OCI-LY3 (cell line): ENCODE measurements around the gene DEPDC5.

Experiments
- H2AFZ ChIP-seq: fragments of 200-600, 300-600 bp; shearing (Covaris generic); 2 replicates; pipeline ENCODE4 v1.6.0; 2014; ENCODE audit warnings: antibody characterized with exemption, low read depth, low read length
- H3K27ac ChIP-seq: fragments of 200-600, 300-600 bp; sonication (generic); 2 replicates; pipeline ENCODE4 v1.5.1; 2014; ENCODE audit warnings: mild to moderate bottlenecking, low read length, moderate library complexity, mixed read lengths
- H3K27me3 ChIP-seq: fragments of 200-600, 300-600 bp; sonication (generic); 2 replicates; pipeline ENCODE4 v1.6.1; 2014; ENCODE audit warnings: low read depth, low read length, mixed read lengths
- H3K36me3 ChIP-seq: fragments of 200-600, 300-600 bp; sonication (generic); replicated peaks from 2 replicates; pipeline ENCODE3; 2014; ENCODE audit warnings: low read depth, low read length, mixed read lengths
- H3K4me1 ChIP-seq: fragments of 300-600, 200-600 bp; sonication (generic); 2 replicates; pipeline ENCODE4 v1.6.1; 2014; ENCODE audit warnings: low read length, mixed read lengths
- H3K4me2 ChIP-seq: fragments of 200-600, 300-600 bp; sonication (generic); 2 replicates; pipeline ENCODE4 v1.6.1; 2014; ENCODE audit warnings: low read length, mixed read lengths
- H3K4me3 ChIP-seq: fragments of 300-600, 200-600 bp; sonication (generic); 2 replicates; pipeline ENCODE4 v1.5.1; 2014; ENCODE audit warnings: antibody characterized with exemption, mild to moderate bottlenecking, low read length, moderate library complexity
- H3K79me2 ChIP-seq: fragments of 300-600, 200-600 bp; shearing (Covaris generic); 2 replicates; pipeline ENCODE4 v1.6.1; 2014; ENCODE audit warnings: mild to moderate bottlenecking, low read length, mixed read lengths
- H3K9ac ChIP-seq: fragments of 300-600, 200-600 bp; shearing (Covaris generic); 2 replicates; pipeline ENCODE4 v1.6.0; 2014; ENCODE audit warnings: mild to moderate bottlenecking, low read length, moderate library complexity
- H3K9me3 ChIP-seq: fragments of 200-600, 300-600 bp; shearing (Covaris generic); 2 replicates; pipeline ENCODE4 v1.6.1; 2014; ENCODE audit warnings: low read length, mixed read lengths; ENCODE audit not compliant: insufficient read depth
- H4K20me1 ChIP-seq: fragments of 200-600, 300-600 bp; sonication (generic); 2 replicates; pipeline ENCODE4 v1.6.1; 2016; ENCODE audit warnings: low read length, mixed read lengths; ENCODE audit not compliant: insufficient read depth
- CTCF ChIP-seq: fragments of 200-600, 300-600 bp; sonication (generic); IDR thresholded peaks from 2 replicates; pipeline ENCODE4 v1.5.1; 2014; ENCODE audit warnings: antibody characterized with exemption, low read length, low read depth
- EZH2phosphoT487 ChIP-seq: fragments of 200-600 bp; shearing (Covaris generic); IDR thresholded peaks from 2 replicates; pipeline ENCODE4 v1.6.1; 2018; ENCODE audit warnings: antibody characterized with exemption, mixed run types, low read depth

The DEPDC5 gene

GRCh38 chr22:31870890-31871289, 117.1 kb downstream of the DEPDC5 start:
- Histone ChIP-seq H3K27ac (0 out of 2 replicates have a peak overlapping the region, but pooled peaks have one; percentile 31), H3K9me3 (no peaks in the 10 kb centered on the region), H4K20me1 (no peaks in the 10 kb centered on the region), H3K27me3 (no peaks in the 10 kb centered on the region), H3K4me3 (no peak overlapping the region), H2AFZ (no peak overlapping the region), H3K36me3 (peaks cover 8% of the 10 kb centered on the region), H3K79me2 (no peaks in the 10 kb centered on the region), H3K4me1 (peaks cover 28% of the 10 kb centered on the region), H3K9ac (no peak overlapping the region), H3K4me2 (no peak overlapping the region)
- TF ChIP-seq CTCF = no peak
- no peak for TF ChIP-seq EZH2phosphoT487

- Histone ChIP-seq H3K9me3 (no peaks in the 10 kb centered on the region), H3K79me2 (no peaks in the 10 kb centered on the region), H3K9ac (no peak overlapping the region), H4K20me1 (no peaks in the 10 kb centered on the region), H3K4me3 (no peak overlapping the region), H3K27ac (peak overlapping the region; percentile 31), H3K36me3 (peaks cover 8% of the 10 kb centered on the region), H3K4me1 (peaks cover 28% of the 10 kb centered on the region), H3K27me3 (no peaks in the 10 kb centered on the region), H2AFZ (no peak overlapping the region), H3K4me2 (peak overlapping the region; percentile 17)
- TF ChIP-seq CTCF (no peak), EZH2phosphoT487 (no peak)
Measured at GRCh38 chr22:31871480-31871879, 117.7 kb downstream of the DEPDC5 start.

GRCh38 chr22:31872209-31872608, 118.4 kb downstream of the DEPDC5 start:
- Histone ChIP-seq H3K4me1 (peaks cover 28% of the 10 kb centered on the region), H3K9ac (no peak overlapping the region; the same call in 1 of the 2 replicates), H2AFZ (no peak overlapping the region), H3K27me3 (no peaks in the 10 kb centered on the region), H3K4me2 (peak overlapping the region; percentile 17), H4K20me1 (no peaks in the 10 kb centered on the region), H3K79me2 (no peaks in the 10 kb centered on the region), H3K9me3 (no peaks in the 10 kb centered on the region), H3K36me3 (peaks cover 8% of the 10 kb centered on the region), H3K4me3 (no peak overlapping the region), H3K27ac (peak overlapping the region; percentile 31)
- TF ChIP-seq CTCF (peak; percentile 61), EZH2phosphoT487 (no peak)

GRCh38 chr22:31874821-31875220, 121.0 kb downstream of the DEPDC5 start:
- Histone ChIP-seq H3K9ac (no peak overlapping the region), H3K27ac (no peak overlapping the region), H4K20me1 (no peaks in the 10 kb centered on the region)

More at GRCh38 chr22:31874821-31875220, 121.0 kb downstream of the DEPDC5 start:
- no peaks in the 10 kb centered on the region for H3K27me3 ChIP-seq
- H3K4me2 ChIP-seq = no peak overlapping the region
- peaks cover 11% of the 10 kb centered on the region for H3K36me3 ChIP-seq
- TF ChIP-seq EZH2phosphoT487 (no peak), CTCF (no peak)
- no peak overlapping the region for H3K4me3 ChIP-seq
- no peaks in the 10 kb centered on the region for H3K79me2 ChIP-seq
- H3K9me3 ChIP-seq = no peaks in the 10 kb centered on the region
- peaks cover 24% of the 10 kb centered on the region for H3K4me1 ChIP-seq
- H2AFZ ChIP-seq = no peak overlapping the region
